DLD1 (cell line): ENCODE measurements around the gene S100A4.
"Not testable (repeated sequence)": the region's sequence is repeated elsewhere in the genome, so short reads cannot be mapped to it uniquely, and the experiment has no call there.

Experiments
- in situ Hi-C: cut with HindIII; loops from 2 replicates; pipeline ENCODE4 v1.10.0; 2017; ENCODE audit warnings: low sequenced_read_pairs

The S100A4 gene

DNA sequence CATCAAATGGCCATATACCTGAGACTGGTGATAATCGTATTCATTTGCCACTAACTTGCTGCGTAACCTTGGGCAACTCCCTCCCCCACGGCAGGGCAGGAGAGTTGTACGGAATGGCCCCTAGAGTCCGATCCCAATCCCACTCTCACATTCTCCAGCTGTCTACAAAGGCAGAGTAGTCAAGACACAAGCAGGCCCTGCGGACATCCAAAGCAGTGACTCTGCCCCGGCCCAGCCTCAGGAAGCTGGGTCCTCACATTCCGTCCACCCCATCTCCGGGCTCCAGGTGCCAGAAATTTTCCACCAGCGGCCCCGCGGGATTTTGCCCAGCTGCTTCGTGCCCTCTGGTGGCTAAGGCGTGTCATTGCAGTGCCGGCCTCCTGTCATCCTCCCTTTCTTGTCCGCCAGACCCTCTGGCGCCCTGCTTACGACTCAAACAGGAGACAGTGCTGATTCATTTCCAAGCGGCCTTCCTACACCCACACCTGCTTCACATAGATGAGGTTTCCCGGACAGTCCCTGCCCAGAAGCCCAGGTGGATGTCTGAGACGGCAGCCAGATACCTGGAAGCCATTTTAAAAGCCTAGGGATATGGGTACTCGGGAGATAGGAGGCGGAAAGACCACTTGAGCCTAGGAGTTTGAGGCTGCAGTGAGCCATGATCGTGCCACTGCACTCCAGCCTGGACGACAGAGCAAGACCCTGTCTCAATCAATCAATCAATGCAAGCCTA lies 22.9 kb upstream of the S100A4 start:
- in situ Hi-C loops, result no loop called here

DNA sequence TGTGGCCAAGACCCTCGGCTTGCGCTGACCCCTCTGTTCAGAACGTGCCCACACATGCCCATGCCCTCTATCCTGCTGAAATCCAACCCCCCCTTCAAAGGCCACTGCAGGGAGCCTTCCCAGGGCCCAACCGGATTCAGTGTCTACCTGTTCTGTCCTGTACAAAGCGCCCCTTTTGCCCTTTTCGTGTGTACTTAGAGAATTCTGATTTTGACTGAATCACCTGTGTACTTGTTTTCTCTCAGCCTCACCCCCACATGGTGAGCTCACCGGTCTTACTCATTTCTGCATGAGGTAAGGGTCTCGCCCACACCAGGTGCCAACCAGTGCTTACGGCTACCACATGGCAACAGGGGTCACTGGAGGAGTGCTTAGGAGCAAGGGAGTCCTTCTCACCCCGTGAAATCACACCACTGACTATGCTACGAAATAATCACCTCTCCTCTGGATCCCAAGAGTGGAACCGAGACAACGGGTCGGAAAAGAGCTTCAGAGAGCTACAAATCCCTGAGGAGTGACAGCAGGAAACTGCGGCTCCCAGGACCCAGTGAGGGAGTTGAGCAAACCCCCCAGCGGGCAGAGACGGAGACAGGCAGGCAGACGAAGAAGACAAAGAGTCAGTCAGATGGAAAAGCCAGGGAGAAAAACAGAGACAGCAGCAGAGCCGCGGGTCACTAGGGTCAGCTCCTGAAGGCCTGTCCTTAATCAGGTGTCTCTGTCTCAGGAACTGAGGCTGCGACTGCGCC lies 22.2 kb upstream of the S100A4 start:
- in situ Hi-C loops, result no loop called here

DNA sequence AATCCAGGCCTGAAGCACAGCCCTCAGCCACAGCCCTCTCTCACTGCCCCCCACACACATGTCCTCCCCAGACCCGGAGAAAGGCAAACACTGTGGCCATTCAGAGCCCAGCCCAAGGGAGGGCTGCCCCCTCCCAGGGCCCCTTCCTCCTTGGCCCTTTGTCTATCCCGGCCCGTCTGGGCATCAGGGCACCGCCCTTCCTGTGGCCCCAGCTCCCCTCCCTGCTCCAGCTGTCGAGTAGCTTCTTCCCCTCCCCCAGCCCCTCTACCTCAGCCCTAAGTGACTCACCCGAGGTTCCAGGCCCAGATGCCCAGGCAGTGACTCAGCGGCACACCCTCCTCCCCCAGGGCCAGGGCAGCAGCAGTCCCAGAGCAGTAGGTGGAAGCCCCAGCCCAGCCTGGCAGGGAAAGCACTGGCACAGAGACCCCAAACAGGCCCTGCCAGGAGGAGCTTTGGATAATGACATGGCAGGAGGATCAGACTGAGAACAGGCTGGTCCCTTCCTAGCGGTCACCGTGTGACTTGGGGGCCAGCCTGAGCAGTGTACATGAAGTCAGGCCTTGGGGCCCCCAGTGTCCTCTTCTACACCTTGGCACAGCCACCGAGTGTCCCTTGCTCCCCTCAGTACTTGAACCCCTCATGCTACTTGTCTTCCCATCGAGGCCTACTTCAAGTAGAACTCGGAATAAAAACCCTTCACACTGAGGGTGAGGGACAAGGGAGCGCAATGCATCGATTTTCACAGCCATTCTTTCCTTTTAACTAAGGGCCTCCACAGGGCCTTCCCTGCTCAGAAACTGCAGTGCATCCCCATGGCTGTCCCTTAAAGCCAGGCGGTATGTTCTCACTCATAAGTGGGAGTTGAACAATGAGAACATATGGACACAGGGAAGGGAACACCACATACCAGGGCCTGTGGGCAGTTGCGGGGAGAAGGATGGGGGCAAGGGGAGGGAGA lies 21.1 kb upstream of the S100A4 start:
- in situ Hi-C loops, result no loop called here

DNA sequence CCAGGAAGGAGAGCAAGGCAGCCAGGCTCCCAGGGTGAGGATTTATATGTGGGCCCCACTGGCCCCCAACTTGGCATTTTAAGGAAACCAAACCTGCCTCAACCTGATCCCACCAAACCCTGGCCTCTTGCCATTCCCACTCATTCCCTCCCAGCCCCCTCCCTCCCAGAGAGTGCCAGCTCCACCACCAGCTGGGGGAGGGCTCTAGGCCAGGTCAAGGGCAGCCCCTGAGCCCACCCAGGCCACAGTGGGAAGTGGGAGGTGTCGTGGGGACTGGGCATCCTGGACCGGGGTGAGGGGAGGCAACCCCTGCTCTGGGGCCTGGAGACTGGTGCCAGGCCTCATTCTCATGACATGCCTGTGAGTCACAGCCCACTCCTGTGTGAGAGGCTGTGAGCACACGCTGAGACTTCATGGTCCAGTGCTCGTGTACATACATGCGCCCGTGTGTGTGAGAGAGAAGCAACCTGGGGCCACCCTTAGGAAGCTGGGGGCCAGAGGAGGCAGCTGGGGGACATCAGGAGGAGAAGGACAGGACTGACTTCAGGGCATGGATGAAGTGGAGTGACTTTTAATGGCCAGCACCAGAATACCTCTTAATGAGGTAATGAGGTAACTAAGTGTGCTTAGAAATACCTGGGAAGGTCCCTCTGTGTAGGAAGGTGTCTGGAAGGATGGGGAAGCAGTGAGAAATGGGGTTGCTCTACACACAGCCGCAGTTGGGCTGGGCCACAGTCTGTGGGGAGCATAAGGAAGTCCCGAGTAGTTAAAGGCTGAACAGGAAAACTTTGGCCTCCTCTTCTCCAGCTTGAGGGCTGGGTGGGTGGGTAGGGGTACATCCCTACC lies 20.1 kb upstream of the S100A4 start, which contains the start of gene S100A2:
Gene S100A2, minus strand, starts transcription at position 316 of the 846 bp plus-strand sequence. CDS start 1,967 bp downstream, outside the sequence.
- in situ Hi-C loops, result no loop called here

DNA sequence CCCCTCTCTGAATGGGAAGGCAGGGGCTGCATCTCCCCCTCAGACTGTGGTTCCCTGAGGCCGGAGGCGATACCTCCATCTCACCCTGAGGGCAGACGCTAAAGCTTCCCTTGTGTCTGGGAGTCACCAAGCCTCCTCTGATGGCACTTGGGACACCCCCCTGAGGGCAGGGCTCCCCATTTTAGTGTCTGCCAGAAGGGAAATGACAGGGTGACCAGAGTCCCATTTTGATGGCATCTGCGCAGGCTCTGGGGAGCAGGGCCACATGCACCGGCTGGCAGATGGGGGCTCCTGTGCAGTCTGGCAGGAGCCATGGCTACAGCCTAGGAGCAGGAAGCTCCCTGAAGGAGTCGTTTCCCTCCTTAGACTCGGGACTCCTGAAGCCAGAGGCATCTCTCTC lies 18.4 kb upstream of the S100A4 start:
- in situ Hi-C loops, result no loop called here

DNA sequence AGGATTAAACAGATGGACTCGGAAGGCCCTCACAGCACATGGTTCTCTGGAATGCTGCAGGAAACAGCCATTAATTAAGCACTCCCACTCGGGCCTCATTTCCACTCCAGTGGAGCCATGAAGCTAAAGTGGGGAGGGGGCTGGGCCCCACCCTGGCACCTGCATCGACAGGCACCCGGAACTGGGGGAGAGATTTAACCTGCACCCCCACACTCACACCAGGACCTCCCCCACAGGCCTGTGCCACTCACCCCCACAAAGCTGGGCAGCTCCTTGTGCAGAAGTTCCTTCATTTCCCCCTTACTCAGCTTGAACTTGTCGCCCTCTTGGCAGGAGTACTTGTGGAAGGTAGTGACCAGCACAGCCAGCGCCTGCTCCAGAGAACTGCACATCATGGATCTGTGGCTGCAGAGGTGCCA lies 17.9 kb upstream of the S100A4 start:
- in situ Hi-C loops, result no loop called here

DNA sequence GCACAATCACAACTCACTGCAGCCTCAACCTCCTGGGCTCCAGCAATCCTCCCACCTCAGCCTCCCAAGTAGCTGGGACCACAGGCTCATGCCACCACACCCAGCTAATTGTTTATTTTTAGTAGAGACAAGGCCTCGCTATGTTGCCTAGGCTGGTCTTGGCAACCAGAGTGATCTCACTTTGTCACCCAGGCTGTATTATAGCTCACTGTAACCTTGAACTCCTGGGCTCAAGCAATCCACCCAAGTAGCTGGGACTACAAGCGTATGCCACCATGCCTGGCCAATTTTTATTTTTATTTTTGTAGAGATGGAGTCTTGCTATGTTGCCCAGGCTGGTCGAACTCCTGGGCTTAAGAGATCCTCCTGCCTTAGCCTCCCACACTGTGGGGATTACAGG lies 16.4 kb upstream of the S100A4 start:
- in situ Hi-C loops, result not testable (repeated sequence)

DNA sequence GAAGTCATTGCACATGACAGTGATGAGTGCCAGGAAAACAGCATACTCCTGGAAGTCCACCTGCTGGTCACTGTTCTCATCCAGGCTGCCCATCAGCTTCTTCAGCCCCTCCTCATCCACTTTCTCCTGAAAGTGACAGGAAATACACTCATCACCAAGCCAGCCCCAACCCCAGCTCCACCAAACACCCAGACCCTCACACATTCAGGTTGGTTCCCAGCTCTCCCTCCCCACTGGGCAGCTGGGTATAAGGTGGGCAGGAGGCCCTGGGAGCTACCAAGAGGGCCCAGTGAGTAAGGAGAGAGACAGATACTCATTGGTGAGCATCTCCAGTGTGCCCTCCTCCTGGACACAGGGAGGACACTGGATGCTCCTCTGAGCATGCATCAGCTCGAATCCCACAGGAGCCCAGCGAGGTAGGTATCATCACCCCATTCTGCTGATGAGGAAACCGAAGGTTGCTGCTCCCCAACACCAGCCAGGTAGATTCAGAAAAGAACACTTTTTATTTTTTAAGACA lies 15.9 kb upstream of the S100A4 start:
- in situ Hi-C loops, result no loop called here

DNA sequence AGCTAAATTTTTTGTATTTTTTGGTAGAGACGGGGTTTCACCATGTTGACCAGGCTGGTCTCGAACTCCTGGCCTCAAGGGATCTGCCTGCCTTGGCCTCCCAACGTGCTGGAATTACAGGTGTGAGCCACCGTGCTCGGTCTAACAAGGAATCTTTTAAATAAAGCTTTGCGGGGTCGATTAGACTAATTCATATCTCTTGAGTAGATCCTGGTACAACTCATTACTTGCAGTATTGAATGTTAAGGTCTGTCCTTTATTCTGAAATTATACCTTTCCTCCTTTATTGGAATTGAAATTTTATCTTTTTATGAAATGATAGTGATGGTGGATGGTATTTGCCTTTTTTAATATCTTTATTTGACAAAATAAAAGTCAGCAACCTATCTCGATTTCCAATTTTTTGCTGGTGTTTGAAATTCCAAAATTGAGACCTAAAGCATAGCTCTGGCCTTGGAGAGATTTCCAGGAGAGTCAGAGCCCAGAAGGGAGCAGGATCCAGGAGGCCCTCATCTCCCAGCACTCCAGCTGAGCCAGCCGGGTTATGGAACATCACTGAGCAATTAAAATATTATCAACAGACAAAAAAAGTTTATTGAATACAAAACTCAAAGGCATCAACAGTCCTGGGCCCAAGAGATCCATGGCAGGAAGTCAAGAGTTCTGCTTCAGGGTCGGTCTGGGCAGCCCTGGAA lies 15.3 kb upstream of the S100A4 start:
- in situ Hi-C loops, result no loop called here

DNA sequence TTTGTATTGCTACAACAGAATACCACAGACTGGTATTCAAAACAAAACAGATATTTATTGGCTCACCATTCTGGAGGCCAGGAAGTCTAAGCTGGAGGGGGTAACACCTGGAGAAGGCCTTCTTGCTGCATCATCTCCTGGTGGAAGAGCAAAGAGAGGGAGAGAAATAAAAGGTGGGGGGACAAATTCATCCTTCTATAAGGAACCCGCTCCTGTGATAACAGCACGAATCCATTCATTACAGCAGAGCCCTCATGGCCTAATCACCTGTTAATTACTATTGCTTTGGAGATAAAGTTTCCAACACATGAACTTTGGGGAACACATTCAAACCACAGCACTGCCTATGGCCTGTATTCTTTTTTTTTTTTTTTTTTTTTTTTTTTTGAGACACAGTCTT lies 14.6 kb upstream of the S100A4 start:
- in situ Hi-C loops, result no loop called here

DNA sequence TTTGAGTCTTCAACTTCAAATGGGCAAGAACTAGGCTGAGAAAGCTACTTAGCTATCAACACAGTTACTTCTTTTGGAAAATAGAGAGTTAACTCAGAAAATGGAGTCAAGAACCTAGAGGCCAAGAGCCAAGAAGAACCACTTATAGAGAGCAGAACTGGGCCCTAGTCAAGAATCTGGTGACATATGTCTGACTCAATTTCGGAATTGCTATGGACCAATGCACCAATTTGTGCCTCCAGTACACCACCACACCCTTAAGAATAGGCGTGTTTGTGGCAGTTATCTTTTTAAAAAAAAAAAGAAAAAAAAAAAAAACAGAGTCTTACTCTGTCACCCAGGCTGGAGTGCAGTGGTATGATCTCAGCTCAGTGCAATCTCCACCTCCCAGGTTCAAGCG lies 12.3 kb upstream of the S100A4 start:
- in situ Hi-C loops, result no loop called here

DNA sequence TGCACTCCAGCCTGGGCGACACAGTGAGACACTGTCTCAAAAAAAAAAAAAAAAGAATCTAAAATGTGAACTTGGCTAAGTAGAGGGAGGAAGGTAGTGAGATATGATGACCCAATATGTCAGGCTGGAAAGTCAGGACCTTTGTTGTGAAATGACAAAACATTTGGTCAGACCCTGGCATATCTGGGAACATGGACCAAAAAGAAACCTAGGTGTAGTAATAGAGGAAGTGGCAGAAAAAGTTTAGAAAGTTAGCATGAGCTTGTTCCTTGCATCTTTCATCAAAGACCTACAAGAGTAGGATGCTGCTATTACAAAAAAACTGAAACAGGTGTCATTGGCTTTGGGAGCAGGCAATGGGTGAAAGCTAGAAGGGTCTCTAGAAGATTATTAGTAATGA lies 10.7 kb upstream of the S100A4 start:
- in situ Hi-C loops, result no loop called here

DNA sequence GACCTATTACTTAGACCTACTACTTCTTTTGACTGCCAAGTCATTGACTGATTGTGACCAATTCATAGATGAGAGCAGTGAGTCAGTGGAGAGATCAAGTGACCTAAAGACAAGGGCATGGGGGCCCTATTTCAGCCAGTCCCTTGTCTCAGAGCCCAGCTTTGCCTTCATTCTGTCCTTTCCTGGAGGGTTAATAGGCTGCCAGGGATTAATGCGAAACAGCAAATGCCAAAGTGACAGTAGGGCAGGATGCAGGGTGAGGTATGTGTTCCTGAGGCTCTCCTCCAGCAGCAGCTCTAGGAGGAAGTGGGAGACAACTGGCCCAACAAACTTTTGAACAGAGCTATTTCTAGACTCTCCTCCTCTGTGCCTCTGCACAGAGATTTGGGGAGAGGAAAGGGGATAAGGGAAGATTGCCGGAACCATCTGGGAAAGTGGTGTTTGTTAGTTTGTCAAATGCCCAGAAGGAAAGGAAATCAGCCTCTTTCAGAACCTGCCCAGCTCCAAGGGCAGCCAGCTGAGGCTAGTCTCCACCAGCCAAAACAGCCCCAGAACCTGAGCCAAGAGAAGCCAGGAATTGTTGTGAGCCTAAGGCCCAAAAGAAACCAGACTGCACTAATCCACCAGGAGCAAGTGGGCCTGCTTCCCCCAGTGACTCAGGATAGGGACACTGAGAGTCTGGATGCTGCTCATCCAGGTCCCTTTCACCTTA lies 8.4 kb upstream of the S100A4 start:
- in situ Hi-C loops, result no loop called here

DNA sequence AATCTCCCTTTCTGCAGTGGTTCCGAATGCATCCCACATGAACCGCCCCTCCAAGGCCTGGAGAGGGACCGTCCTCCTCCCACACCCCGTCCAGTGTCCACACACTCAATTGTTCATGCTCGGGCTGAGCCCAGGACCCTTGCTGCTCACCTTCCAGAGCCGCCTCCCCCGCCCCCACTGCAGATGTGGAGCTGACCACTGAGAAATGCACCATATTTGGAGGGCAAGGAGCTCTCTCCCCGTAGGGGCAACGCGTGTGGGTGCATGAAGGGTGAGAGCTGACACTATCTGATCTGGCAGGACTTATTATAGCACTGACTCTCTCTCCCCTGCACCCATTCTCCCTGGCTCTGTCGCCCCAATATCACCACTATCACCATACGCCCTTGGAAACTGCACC lies 7.5 kb upstream of the S100A4 start:
- in situ Hi-C loops, result no loop called here

DNA sequence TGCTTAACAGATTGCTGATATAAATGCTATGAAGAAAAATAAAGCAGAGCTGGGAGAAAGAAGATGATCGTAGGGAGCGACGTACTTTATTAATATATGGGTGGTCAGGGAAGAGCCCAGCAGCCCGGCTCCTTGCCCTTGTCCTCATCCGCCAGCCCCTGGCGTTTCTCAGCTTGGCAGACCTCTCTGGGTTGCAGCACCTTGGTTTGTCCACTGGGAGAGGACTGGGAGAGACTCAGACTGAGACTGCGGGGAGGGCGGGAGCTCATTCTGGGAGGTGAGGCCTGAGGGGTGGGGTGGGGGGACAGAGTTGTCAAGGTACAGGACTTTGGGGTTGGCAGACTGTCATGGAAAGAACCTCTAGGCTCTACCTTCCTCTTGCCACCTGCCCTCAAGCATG lies 6.7 kb upstream of the S100A4 start:
- in situ Hi-C loops, result no loop called here

DNA sequence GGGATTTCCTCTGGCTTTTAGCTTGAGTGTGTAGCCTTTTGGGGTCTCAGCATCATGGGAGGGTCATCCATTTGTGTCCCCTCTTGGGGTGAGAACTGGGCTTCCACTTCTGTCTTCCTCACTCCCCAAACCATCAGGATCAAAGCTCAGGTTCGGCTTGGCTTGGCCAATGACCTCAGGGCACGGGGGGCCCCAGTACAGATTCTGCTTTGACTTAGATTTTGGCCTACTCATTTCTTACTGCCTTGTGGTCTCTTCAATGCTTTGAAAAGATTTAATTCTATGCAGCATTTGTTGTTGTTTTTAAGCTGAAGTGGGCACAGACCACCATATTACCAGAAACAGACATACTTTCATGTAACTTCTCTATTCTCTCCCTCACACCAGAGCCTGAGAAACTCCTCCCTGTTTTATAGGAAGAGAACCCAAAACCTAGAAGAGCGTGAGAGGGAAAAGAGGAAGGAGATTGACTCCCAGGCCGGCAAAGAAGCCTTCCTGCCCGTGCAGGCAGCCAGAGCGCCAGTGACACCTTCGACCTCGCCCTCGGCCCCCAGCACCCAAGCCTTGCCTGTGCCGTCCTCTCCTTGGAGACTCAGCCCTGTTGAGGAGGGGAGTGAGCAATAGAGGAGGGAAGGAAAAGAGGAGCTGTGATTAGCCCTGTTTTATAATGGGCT lies 5.4 kb upstream of the S100A4 start:
- in situ Hi-C loops, result no loop called here

DNA sequence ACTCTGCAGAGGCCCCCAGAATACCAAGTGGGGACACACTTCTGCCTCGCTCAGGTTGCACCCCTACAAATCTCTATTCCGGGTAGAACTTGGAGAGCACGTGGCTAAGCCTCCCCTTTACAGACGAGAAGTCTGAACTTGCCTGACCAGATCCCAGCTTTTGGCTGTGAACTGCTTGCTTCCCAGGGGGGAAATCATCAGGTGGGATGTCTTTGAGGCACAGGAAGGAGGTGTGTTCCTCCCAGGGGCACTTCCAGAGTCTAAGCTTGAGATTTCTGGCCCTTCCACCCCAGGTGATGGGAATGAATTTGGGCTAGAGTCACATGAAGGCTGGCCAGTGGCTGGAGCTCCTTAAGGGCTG lies 4.8 kb upstream of the S100A4 start:
- in situ Hi-C loops, result no loop called here

DNA sequence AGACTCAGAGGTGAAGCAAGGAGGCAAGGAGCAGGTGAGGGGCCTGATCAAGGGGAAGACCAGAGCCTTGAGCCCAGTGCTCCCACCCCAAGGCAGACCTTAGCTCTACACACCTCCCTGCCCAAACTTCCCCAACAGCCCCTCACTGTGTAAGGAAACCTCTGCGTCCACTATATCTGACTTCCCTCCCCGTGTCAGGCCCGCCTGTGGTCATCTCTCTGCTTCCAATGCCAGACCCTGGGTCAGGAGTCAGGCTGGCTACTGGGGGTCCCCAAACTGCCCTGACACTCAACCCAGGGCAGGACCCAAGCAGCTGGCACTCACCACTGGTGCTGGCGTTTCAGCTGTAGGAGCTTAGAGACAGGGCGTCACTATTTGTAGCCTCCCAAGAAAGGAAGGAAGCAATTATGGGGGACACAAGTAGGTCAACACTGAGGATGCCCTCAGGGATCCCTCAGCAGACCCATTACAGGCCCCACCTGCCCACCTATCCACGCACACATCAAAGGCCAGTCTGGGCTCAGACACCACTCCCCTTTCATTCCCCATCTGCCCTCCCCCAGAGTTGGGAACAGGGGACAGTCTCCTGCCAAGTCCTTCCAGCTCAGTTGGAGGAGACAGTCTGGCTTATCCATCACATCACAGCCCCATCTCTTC lies 4.3 kb upstream of the S100A4 start:
- in situ Hi-C loops, result no loop called here
